HepG2 (cell line): ENCODE results near the gene COPS7A. TPM values are rescaled to one million over a fixed set of nuclear protein-coding genes. Genes with fewer than 3 reads are reported as not detected.

Source experiments
- ARID2 ChIP-seq: sonication (generic); formaldehyde crosslinking; IDR thresholded peaks from 2 replicates; pipeline ENCODE4 v1.8.1; 2022; ENCODE audit warnings: mild to moderate bottlenecking, missing genetic modification reagents, borderline replicate concordance
- CBX1 ChIP-seq: IDR thresholded peaks from one replicate; pipeline ENCODE4 v1.6.1; 2016; ENCODE audit warnings: antibody characterized with exemption, low read depth
- FOXK1 ChIP-seq: sonication (generic); formaldehyde crosslinking; IDR thresholded peaks from 2 replicates; pipeline ENCODE4 v1.4.0; 2020; ENCODE audit warnings: low read depth, missing genetic modification reagents, borderline replicate concordance
- HNF4G ChIP-seq, 2 experiments: sonication (generic) in 1 of 2; formaldehyde crosslinking in 1 of 2; IDR thresholded peaks; 2 replicates each; pipeline versions ENCODE4 v1.4.0 to v1.6.1; 2011 to 2020; ENCODE audit warnings: borderline replicate concordance in 2 of 2, low read depth in 2 of 2, mild to moderate bottlenecking in 2 of 2, low read length in 1 of 2, missing genetic modification reagents in 1 of 2, moderate library complexity in 1 of 2
- KAT7 ChIP-seq: IDR thresholded peaks from 2 replicates; pipeline ENCODE4 v1.6.1; 2018; ENCODE audit warnings: borderline replicate concordance, missing compliant biosample characterization
- MEF2D ChIP-seq: sonication (generic); formaldehyde crosslinking; IDR thresholded peaks from 2 replicates; pipeline ENCODE4 v1.5.1; 2020; ENCODE audit warnings: mild to moderate bottlenecking, missing genetic modification reagents
- MTA1 ChIP-seq: sonication (generic); formaldehyde crosslinking; IDR thresholded peaks from 2 replicates; pipeline ENCODE4 v1.4.0; 2020; ENCODE audit warnings: missing genetic modification reagents, mild to moderate bottlenecking, borderline replicate concordance
- POLR2G ChIP-seq: fragments of 200-400 bp; formaldehyde crosslinking; IDR thresholded peaks from 2 replicates; pipeline ENCODE4 v1.6.1; 2018; ENCODE audit warnings: mild to moderate bottlenecking, low read depth, low read length, moderate library complexity
- PTBP1 ChIP-seq: fragments of 200-400 bp; formaldehyde crosslinking; IDR thresholded peaks from 2 replicates; pipeline ENCODE4 v1.6.1; 2018; ENCODE audit warnings: low read length, low read depth; ENCODE audit not compliant: poor library complexity, severe bottlenecking
- SPEN ChIP-seq: sonication (generic); formaldehyde crosslinking; IDR thresholded peaks from 2 replicates; pipeline ENCODE4 v1.5.1; 2020; ENCODE audit warnings: low read depth, mild to moderate bottlenecking, missing genetic modification reagents
- ZFP36L2 ChIP-seq: sonication (generic); formaldehyde crosslinking; IDR thresholded peaks from 2 replicates; pipeline ENCODE4 v1.4.0; 2020; ENCODE audit warnings: missing genetic modification reagents
- ZMAT3 ChIP-seq: sonication (generic); formaldehyde crosslinking; conservative IDR thresholded peaks from 2 replicates; pipeline ENCODE4 v1.7.0; 2021; ENCODE audit warnings: missing genetic modification reagents
- ZMYM4 ChIP-seq: sonication (generic); formaldehyde crosslinking; IDR thresholded peaks from 2 replicates; pipeline ENCODE4 v1.8.1; 2023; ENCODE audit warnings: mild to moderate bottlenecking, missing genetic modification reagents
- ZNF160 ChIP-seq: sonication (generic); formaldehyde crosslinking; IDR thresholded peaks from 2 replicates; pipeline ENCODE4 v1.8.0; 2022; ENCODE audit warnings: mild to moderate bottlenecking, inconsistent platforms, missing genetic modification reagents
- ZNF274 ChIP-seq: sonication (generic); formaldehyde crosslinking; IDR thresholded peaks from 2 replicates; pipeline ENCODE4 v1.5.1; 2020; ENCODE audit warnings: mild to moderate bottlenecking, missing genetic modification reagents
- ZNF329 ChIP-seq: sonication (generic); formaldehyde crosslinking; IDR thresholded peaks from 2 replicates; pipeline ENCODE4 v1.9.0; 2021; ENCODE audit warnings: low read depth, mild to moderate bottlenecking, missing genetic modification reagents
- ZNF383 ChIP-seq: sonication (generic); formaldehyde crosslinking; IDR thresholded peaks from 2 replicates; pipeline ENCODE4 v1.4.0; 2020; ENCODE audit warnings: missing genetic modification reagents, mild to moderate bottlenecking, borderline replicate concordance
- ZNF605 ChIP-seq: sonication (generic); formaldehyde crosslinking; IDR thresholded peaks from 2 replicates; pipeline ENCODE4 v1.8.0; 2022; ENCODE audit warnings: mild to moderate bottlenecking, missing genetic modification reagents
- ZNF878 ChIP-seq: sonication (generic); formaldehyde crosslinking; IDR thresholded peaks from 2 replicates; pipeline ENCODE4 v1.8.1; 2023; ENCODE audit warnings: mild to moderate bottlenecking, missing genetic modification reagents, moderate library complexity
- polyA plus RNA-seq, 8 experiments: library from polyadenylated mRNA; depleted of rRNA in 3 of 8; stranded (reverse) in 7 of 8; unstranded in 1 of 8; fragments of >200 nt; fragmentation: Illumina TruSeq in 4 of 8; extraction: Trizol in 4 of 8; gene quantifications; 2 replicates each; pipeline versions ENCODE4 v1.2.1 to v1.2.3, GENCODE V29; 2011 to 2016; ENCODE audit warnings: low read depth in 4 of 8, missing spikeins in 1 of 8, mixed read lengths in 1 of 8; ENCODE audit not compliant: insufficient read depth in 1 of 8
- total RNA-seq, 5 experiments: library from RNA; depleted of rRNA; stranded (reverse); fragments of >200 nt; fragmentation: Illumina TruSeq; extraction: Trizol; gene quantifications; 2 replicates each; pipeline ENCODE4 v1.2.3, GENCODE V29; 2016; ENCODE audit warnings: low read depth in 1 of 5
- TF ChIP-seq, protein P1 (sequence below): conservative IDR thresholded peaks from 2 replicates; pipeline ENCODE4 v1.6.1; 2018; ENCODE audit warnings: missing genetic modification reagents
- TF ChIP-seq, protein P2 (sequence below): sonication (generic); formaldehyde crosslinking; IDR thresholded peaks from 2 replicates; pipeline ENCODE4 v1.8.0; 2022; ENCODE audit warnings: mild to moderate bottlenecking, missing genetic modification reagents
- TF ChIP-seq, protein P3 (sequence below): IDR thresholded peaks from 2 replicates; pipeline ENCODE4 v1.6.1; 2016; ENCODE audit warnings: missing compliant biosample characterization, missing genetic modification reagents, borderline replicate concordance
- TF ChIP-seq, protein P4 (sequence below): fragments of 450-650 bp; IDR thresholded peaks from 2 replicates; pipeline ENCODE4 v1.6.1; 2016

The COPS7A gene
- total and polyA plus RNA-seq, 2 of the 13 experiments (the other 11 are each of a cell fraction or from before 2014, with no cell fraction given): 40.0 to 73.6 TPM

DNA sequence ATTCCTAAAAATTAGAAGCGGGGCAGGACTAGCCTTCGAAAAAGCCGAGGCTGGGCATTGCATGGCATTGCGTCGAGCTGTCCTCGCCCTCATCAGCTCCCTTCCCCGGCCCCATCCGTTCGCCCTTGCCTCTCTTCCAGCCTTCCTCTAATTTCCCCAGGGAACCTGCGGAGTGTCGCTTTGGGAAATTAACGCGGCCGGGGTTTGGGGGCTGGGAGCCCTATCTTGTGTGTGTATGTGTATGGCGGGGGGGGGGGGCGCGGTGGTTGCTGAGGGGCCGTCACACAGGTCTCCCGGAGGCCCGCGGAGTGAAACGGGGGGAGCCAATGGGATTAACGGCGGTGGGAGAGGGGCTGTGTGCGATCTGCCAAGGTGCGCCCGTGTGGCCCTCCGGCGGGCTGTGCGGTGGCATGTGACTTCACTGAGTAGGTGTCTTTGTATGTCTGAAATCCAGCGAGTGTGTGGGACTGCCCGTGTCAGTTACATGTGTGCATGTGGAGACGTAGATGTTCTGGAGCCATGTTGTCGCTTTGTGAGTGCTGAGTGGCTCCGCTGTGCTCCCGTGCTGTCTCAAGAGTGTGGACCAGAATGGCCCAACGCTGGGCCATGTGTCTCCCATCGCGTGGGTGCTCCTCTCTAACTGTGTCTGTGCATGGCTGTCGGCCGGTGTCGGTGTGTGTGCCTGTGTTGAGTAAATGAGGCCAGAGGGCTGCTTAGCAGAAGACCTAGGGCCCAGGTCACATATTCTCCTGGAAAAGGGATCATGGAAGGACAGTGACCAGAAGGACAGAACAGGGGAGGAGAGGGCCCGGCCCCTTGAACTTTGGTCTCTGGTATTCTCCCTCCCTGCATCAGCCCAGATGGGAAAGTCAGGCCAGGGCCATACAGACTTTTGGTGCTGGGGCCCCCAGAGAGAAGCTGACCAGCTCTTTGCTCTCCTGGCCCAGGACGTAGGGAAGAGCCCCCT is 43.8 kb downstream of the COPS7A start (continued):
- no peak for TF ChIP-seq ZNF383 (CRISPR knock-in tag)
- peak; percentile 26; the same call in 1 of the 2 replicates for TF ChIP-seq FOXK1 (CRISPR knock-in tag)
- TF ChIP-seq POLR2G: peak; percentile 64; the same call in 1 of the 2 replicates
- TF ChIP-seq PTBP1: peak; percentile 3
- no peak; the same call in 1 of the 2 replicates for TF ChIP-seq ZMAT3 (CRISPR knock-in tag)
- TF ChIP-seq ZNF329 (CRISPR knock-in tag): no peak
- TF ChIP-seq HNF4G (IDR thresholded peaks at IDR 0.05; ENCODE audit: borderline replicate concordance, low read depth, low read length): peak; percentile 84
- 0 out of 2 replicates have a peak, but pooled peaks have one; percentile 55 for TF ChIP-seq HNF4G (CRISPR knock-in tag; IDR thresholded peaks at IDR 0.05; ENCODE audit: borderline replicate concordance, low read depth)
- peak; percentile 37 for TF ChIP-seq CBX1
- no peak for TF ChIP-seq ARID2 (CRISPR knock-in tag)
- TF ChIP-seq, protein P1, sequence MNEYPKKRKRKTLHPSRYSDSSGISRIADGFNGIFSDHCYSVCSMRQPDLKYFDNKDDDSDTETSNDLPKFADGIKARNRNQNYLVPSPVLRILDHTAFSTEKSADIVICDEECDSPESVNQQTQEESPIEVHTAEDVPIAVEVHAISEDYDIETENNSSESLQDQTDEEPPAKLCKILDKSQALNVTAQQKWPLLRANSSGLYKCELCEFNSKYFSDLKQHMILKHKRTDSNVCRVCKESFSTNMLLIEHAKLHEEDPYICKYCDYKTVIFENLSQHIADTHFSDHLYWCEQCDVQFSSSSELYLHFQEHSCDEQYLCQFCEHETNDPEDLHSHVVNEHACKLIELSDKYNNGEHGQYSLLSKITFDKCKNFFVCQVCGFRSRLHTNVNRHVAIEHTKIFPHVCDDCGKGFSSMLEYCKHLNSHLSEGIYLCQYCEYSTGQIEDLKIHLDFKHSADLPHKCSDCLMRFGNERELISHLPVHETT (CRISPR knock-in tag): no peak
- TF ChIP-seq KAT7 (CRISPR knock-in tag): no peak
- TF ChIP-seq ZMYM4 (CRISPR knock-in tag): 0 out of 2 replicates have a peak, but pooled peaks have one; percentile 28
- TF ChIP-seq ZNF878 (CRISPR knock-in tag): 0 out of 2 replicates have a peak, but pooled peaks have one; percentile 54
- no peak for TF ChIP-seq ZNF274 (CRISPR knock-in tag)
- TF ChIP-seq, protein P2, sequence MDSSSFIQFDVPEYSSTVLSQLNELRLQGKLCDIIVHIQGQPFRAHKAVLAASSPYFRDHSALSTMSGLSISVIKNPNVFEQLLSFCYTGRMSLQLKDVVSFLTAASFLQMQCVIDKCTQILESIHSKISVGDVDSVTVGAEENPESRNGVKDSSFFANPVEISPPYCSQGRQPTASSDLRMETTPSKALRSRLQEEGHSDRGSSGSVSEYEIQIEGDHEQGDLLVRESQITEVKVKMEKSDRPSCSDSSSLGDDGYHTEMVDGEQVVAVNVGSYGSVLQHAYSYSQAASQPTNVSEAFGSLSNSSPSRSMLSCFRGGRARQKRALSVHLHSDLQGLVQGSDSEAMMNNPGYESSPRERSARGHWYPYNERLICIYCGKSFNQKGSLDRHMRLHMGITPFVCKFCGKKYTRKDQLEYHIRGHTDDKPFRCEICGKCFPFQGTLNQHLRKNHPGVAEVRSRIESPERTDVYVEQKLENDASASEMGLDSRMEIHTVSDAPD: no peak
- TF ChIP-seq ZNF160: no peak
- 0 out of 2 replicates have a peak, but pooled peaks have one; percentile 19 for TF ChIP-seq MEF2D (CRISPR knock-in tag)
- TF ChIP-seq, protein P3, sequence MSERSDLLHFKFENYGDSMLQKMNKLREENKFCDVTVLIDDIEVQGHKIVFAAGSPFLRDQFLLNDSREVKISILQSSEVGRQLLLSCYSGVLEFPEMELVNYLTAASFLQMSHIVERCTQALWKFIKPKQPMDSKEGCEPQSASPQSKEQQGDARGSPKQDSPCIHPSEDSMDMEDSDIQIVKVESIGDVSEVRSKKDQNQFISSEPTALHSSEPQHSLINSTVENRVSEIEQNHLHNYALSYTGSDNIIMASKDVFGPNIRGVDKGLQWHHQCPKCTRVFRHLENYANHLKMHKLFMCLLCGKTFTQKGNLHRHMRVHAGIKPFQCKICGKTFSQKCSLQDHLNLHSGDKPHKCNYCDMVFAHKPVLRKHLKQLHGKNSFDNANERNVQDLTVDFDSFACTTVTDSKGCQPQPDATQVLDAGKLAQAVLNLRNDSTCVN: peak; percentile 50; the same call in 1 of the 2 replicates
- TF ChIP-seq SPEN (CRISPR knock-in tag): peak; percentile 75
- 0 out of 2 replicates have a peak, but pooled peaks have one; percentile 14 for TF ChIP-seq ZFP36L2 (CRISPR knock-in tag)
- TF ChIP-seq, protein P4, sequence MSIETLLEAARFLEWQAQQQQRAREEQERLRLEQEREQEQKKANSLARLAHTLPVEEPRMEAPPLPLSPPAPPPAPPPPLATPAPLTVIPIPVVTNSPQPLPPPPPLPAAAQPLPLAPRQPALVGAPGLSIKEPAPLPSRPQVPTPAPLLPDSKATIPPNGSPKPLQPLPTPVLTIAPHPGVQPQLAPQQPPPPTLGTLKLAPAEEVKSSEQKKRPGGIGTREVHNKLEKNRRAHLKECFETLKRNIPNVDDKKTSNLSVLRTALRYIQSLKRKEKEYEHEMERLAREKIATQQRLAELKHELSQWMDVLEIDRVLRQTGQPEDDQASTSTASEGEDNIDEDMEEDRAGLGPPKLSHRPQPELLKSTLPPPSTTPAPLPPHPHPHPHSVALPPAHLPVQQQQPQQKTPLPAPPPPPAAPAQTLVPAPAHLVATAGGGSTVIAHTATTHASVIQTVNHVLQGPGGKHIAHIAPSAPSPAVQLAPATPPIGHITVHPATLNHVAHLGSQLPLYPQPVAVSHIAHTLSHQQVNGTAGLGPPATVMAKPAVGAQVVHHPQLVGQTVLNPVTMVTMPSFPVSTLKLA: peak; percentile 34; the same call in 1 of the 2 replicates
- peak; percentile 31; the same call in 1 of the 2 replicates for TF ChIP-seq ZNF605 (CRISPR knock-in tag)
- peak; percentile 34; the same call in 1 of the 2 replicates for TF ChIP-seq MTA1 (CRISPR knock-in tag)
